IMR-90 (cell line): Measurements from ENCODE around the gene SLC24A3. TPM values are rescaled to one million over a fixed set of nuclear protein-coding genes. Genes with fewer than 3 reads are reported as not detected.

ENCODE experiments used
- ATAC-seq: fragments of 200-7000 bp; cut with Tn5 transposase; 2 replicates; pipeline ENCODE4 v1.9.1; 2020; ENCODE audit warnings: low read depth, mild to moderate bottlenecking, moderate library complexity
- BruUV-seq: library from RNA; stranded (reverse); fragments of 400-500 nt; replicated peaks from 2 replicates; lab custom pipeline; 2021; lab: Mats Ljungman, UMichigan
- CTCF ChIA-PET: fragments of 300-600 bp; formaldehyde crosslinking; extraction: SDS; loops from one replicate; lab custom pipeline; 2021; ENCODE audit warnings: antibody characterized with exemption; lab: Yijun Ruan, JAX
- POLR2A ChIA-PET: fragments of 300-600 bp; sonication (Branson Sonifier 250); formaldehyde crosslinking; loops from one replicate; lab custom pipeline; 2022; ENCODE audit warnings: antibody characterized with exemption; ENCODE audit not compliant: unreplicated experiment; lab: Charles Lee
- DNase-seq: peaks from one replicate; pipeline ENCODE4 v3.0.0; 2013
- H2AFZ ChIP-seq: replicated peaks from 2 replicates; pipeline ENCODE3; 2013; ENCODE audit warnings: low read length, mild to moderate bottlenecking; ENCODE audit not compliant: poor library complexity
- H2AK5ac ChIP-seq: 2 replicates; pipeline ENCODE4 v1.6.1; 2013; ENCODE audit warnings: low read depth, low read length, inconsistent platforms
- H2AK9ac ChIP-seq: replicated peaks from 2 replicates; pipeline ENCODE3; 2013; ENCODE audit warnings: mild to moderate bottlenecking, low read depth, low read length, moderate library complexity; ENCODE audit not compliant: poor library complexity
- H2BK120ac ChIP-seq: 2 replicates; pipeline ENCODE4 v1.6.1; 2013; ENCODE audit warnings: low read depth, low read length, inconsistent platforms
- H2BK15ac ChIP-seq: 3 replicates; pipeline ENCODE4 v1.6.1; 2013; ENCODE audit warnings: low read depth, low read length, inconsistent platforms
- H2BK20ac ChIP-seq: 2 replicates; pipeline ENCODE4 v1.6.1; 2013; ENCODE audit warnings: low read depth, mild to moderate bottlenecking, inconsistent platforms, low read length, moderate library complexity
- H2BK5ac ChIP-seq: 2 replicates; pipeline ENCODE4 v1.6.1; 2013; ENCODE audit warnings: mild to moderate bottlenecking, low read depth, low read length, inconsistent platforms; ENCODE audit not compliant: poor library complexity, severe bottlenecking
- H3K14ac ChIP-seq: replicated peaks from 2 replicates; pipeline ENCODE4 v1.6.1; 2013; ENCODE audit warnings: low read depth, low read length, inconsistent platforms
- H3K18ac ChIP-seq: 2 replicates; pipeline ENCODE4 v1.6.1; 2013; ENCODE audit warnings: low read depth, low read length, control low read depth
- H3K23ac ChIP-seq: 2 replicates; pipeline ENCODE4 v1.6.1; 2013; ENCODE audit warnings: low read depth, low read length, inconsistent platforms
- H3K27ac ChIP-seq: 2 replicates; pipeline ENCODE4 v1.5.1; 2013; ENCODE audit warnings: mild to moderate bottlenecking, control low read depth, low read length; ENCODE audit not compliant: insufficient read depth
- H3K27me3 ChIP-seq: 2 replicates; pipeline ENCODE4 v1.6.1; 2013; ENCODE audit warnings: low read length; ENCODE audit not compliant: control insufficient read depth, insufficient read depth
- H3K36me3 ChIP-seq: 2 replicates; pipeline ENCODE4 v1.6.1; 2013; ENCODE audit warnings: low read length, mixed read lengths; ENCODE audit not compliant: control insufficient read depth, insufficient read depth
- H3K4ac ChIP-seq: 2 replicates; pipeline ENCODE4 v1.6.1; 2013; ENCODE audit warnings: low read depth, low read length, inconsistent platforms
- H3K4me1 ChIP-seq: 2 replicates; pipeline ENCODE4 v1.6.1; 2013; ENCODE audit warnings: low read length, mixed read lengths; ENCODE audit not compliant: control insufficient read depth, insufficient read depth
- H3K4me2 ChIP-seq: 2 replicates; pipeline ENCODE4 v1.6.1; 2013; ENCODE audit warnings: low read depth, mild to moderate bottlenecking, control low read depth, low read length, moderate library complexity
- H3K4me3 ChIP-seq: 2 replicates; pipeline ENCODE4 v1.5.1; 2013; ENCODE audit warnings: low read depth, mild to moderate bottlenecking, control low read depth, low read length, moderate library complexity; ENCODE audit not compliant: insufficient read depth
- H3K56ac ChIP-seq: 2 replicates; pipeline ENCODE4 v1.6.1; 2013; ENCODE audit warnings: low read length, inconsistent platforms; ENCODE audit not compliant: insufficient read depth; ENCODE audit errors: extremely low read depth
- H3K79me1 ChIP-seq, 2 experiments: 2 replicates each; pipeline ENCODE4 v1.6.1; 2013; ENCODE audit warnings: low read length in 2 of 2, inconsistent platforms in 1 of 2, low read depth in 1 of 2
- H3K9ac ChIP-seq: 2 replicates; pipeline ENCODE4 v1.6.1; 2013; ENCODE audit warnings: low read depth, low read length, control low read depth
- H3K9me1 ChIP-seq: 2 replicates; pipeline ENCODE4 v1.6.1; 2013; ENCODE audit warnings: low read length, inconsistent platforms; ENCODE audit not compliant: insufficient read depth
- H3K9me3 ChIP-seq: 2 replicates; pipeline ENCODE4 v1.6.1; 2013; ENCODE audit warnings: low read length; ENCODE audit not compliant: control insufficient read depth, insufficient read depth
- H4K20me1 ChIP-seq: 2 replicates; pipeline ENCODE4 v1.6.1; 2013; ENCODE audit warnings: low read length, inconsistent platforms; ENCODE audit not compliant: insufficient read depth
- H4K5ac ChIP-seq: 2 replicates; pipeline ENCODE4 v1.6.1; 2013; ENCODE audit warnings: mild to moderate bottlenecking, low read depth, low read length, control low read depth
- H4K8ac ChIP-seq, 2 experiments: 2 replicates each; pipeline ENCODE4 v1.6.1; 2013; ENCODE audit warnings: low read depth in 2 of 2, low read length in 2 of 2, control low read depth in 1 of 2, inconsistent platforms in 1 of 2
- H4K91ac ChIP-seq: 2 replicates; pipeline ENCODE4 v1.6.1; 2013; ENCODE audit warnings: low read depth, low read length, inconsistent platforms; ENCODE audit not compliant: insufficient read depth
- CHD1 ChIP-seq: IDR thresholded peaks from 2 replicates; pipeline ENCODE4 v1.6.1; 2012; ENCODE audit warnings: low read depth, low read length, improper control_type of control experiment
- ELK1 ChIP-seq: fragments of 150-350 bp; IDR thresholded peaks from 2 replicates; pipeline ENCODE4 v1.6.1; 2016; ENCODE audit warnings: low read depth, mild to moderate bottlenecking, low read length, moderate library complexity, borderline replicate concordance
- MAFK ChIP-seq: IDR thresholded peaks from 2 replicates; pipeline ENCODE4 v1.6.1; 2012; ENCODE audit warnings: low read depth, low read length, improper control_type of control experiment
- NFE2L2 ChIP-seq: fragments of 150-350 bp; IDR thresholded peaks from 2 replicates; pipeline ENCODE4 v1.6.1; 2016; ENCODE audit warnings: low read depth, mild to moderate bottlenecking, low read length
- RFX5 ChIP-seq: IDR thresholded peaks from 2 replicates; pipeline ENCODE4 v1.8.0; 2012; ENCODE audit warnings: low read depth, mild to moderate bottlenecking, low read length, moderate library complexity
- WGBS, 2 experiments: methylation state at CpG; one replicate each; pipeline versions ENCODE4 v1.1.5 to v1.1.7; 2013; ENCODE audit warnings: missing lambda C conversion rate in 2 of 2; ENCODE audit not compliant: insufficient read length in 1 of 2; ENCODE audit errors: extremely low coverage in 2 of 2; 5-methylcytosine and 5-hydroxymethylcytosine counted together
- dilution Hi-C: fragments of 300-500 bp; cut with HindIII; formaldehyde crosslinking; loops from one replicate; pipeline ENCODE4 v1.14.3; 2018; ENCODE audit warnings: low sequenced_read_pairs; ENCODE audit not compliant: unreplicated experiment
- in situ Hi-C: fragments of 300-500 bp; cut with MboI; formaldehyde crosslinking; loops from 3 replicates; pipeline ENCODE4 v1.14.3; 2019; ENCODE audit warnings: low sequenced_read_pairs, inconsistent platforms, mixed read lengths
- intact Hi-C: fragments of 100-400 bp; cut with micrococcal nuclease; formaldehyde crosslinking; loops from 2 replicates; pipeline ENCODE4 v1.10.0; 2022
- polyA plus RNA-seq, 3 experiments: library from polyadenylated mRNA; depleted of rRNA; stranded (reverse); fragments of >200 nt; gene quantifications; 2 replicates each; pipeline ENCODE4 v1.2.3, GENCODE V29; 2012; ENCODE audit warnings: low replicate concordance in 1 of 3
- total RNA-seq: library from RNA; depleted of rRNA; stranded (reverse); fragments of >200 nt; gene quantifications from 2 replicates; pipeline ENCODE4 v1.2.3, GENCODE V29; 2012

The SLC24A3 gene
- total and polyA plus RNA-seq, 2 of the 4 experiments (the other 2 are of a cell fraction) = not detected

- no peaks in the 10 kb centered on the region; the same call in 1 of the 2 replicates for H3K9me3 ChIP-seq
- H2AK9ac ChIP-seq = no peak overlapping the region
- intact Hi-C loops = no loop called here
- no peaks in the 10 kb centered on the region for H3K27me3 ChIP-seq
- dilution Hi-C loops = no loop called here
- WGBS, 2 experiments = 73 to 100% methylated on average over 1 to 3 of the region's 7 CpGs
- POLR2A ChIA-PET = interaction anchor here (0.6 kb wide), 1 partner anchor 20 kb away, joined by 11 read pairs; no protein-coding TSS in a partner anchor
- H2BK120ac ChIP-seq = no peak overlapping the region
- H3K18ac ChIP-seq = no peak overlapping the region
- H2BK20ac ChIP-seq = no peak overlapping the region
- H2AFZ ChIP-seq = no peak overlapping the region
- no peaks in the 10 kb centered on the region for H3K9me1 ChIP-seq
- H3K14ac ChIP-seq = no peak overlapping the region
- H2BK5ac ChIP-seq = no peak overlapping the region
- H3K27ac ChIP-seq = no peak overlapping the region
- in situ Hi-C loops = no loop called here
- no peak overlapping the region for H3K4me2 ChIP-seq
- no peak overlapping the region for H2AK5ac ChIP-seq
- CTCF ChIA-PET = no interaction called here
- DNase-seq (no peak), ATAC-seq (no peak)
- H4K91ac ChIP-seq = no peak overlapping the region
- H3K36me3 ChIP-seq = no peaks in the 10 kb centered on the region
- no peak overlapping the region for H3K9ac ChIP-seq
- H4K8ac ChIP-seq = no peak overlapping the region
- no peak overlapping the region for H3K56ac ChIP-seq
- no peak overlapping the region for H2BK15ac ChIP-seq
- no peak overlapping the region for H4K5ac ChIP-seq
- TF ChIP-seq CHD1 (no peak), ELK1 (no peak), NFE2L2 (no peak), MAFK (no peak), RFX5 (no peak)
- no peaks in the 10 kb centered on the region for H4K20me1 ChIP-seq
- H3K4ac ChIP-seq = no peak overlapping the region
- no peak overlapping the region for H3K23ac ChIP-seq
- no peak overlapping the region for H3K4me3 ChIP-seq
- no peaks in the 10 kb centered on the region for H3K4me1 ChIP-seq
- no TSS peak for BruUV-seq
- no peaks in the 10 kb centered on the region for H3K79me1 ChIP-seq
Observed at GRCh38 chr20:19271879-19272651, 59.6 kb downstream of the SLC24A3 start.
